HG02571 (cell line): Measurements from ENCODE around the gene MCUR1.
"Not testable (repeated sequence)": the region's sequence is repeated elsewhere in the genome, so short reads cannot be mapped to it uniquely, and the experiment has no call there.

ENCODE experiments used
- ATAC-seq: cut with Tn5 transposase; IDR thresholded peaks from one replicate; pipeline ENCODE4 v1.9.1; 2021; ENCODE audit warnings: mild to moderate bottlenecking, moderate library complexity; ENCODE audit not compliant: unreplicated experiment

The MCUR1 gene, protein sequence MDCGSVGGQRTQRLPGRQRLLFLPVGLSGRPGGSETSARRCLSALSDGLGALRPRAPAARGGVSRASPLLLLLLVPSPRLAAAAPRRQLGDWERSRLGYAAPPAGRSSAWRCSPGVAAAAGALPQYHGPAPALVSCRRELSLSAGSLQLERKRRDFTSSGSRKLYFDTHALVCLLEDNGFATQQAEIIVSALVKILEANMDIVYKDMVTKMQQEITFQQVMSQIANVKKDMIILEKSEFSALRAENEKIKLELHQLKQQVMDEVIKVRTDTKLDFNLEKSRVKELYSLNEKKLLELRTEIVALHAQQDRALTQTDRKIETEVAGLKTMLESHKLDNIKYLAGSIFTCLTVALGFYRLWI

GRCh38 chr6:13814176-13814937 is at the start of gene MCUR1:
Gene MCUR1 (minus strand): TSS chr6:13814557. CDS start chr6:13814429, 128 bp downstream.
- ATAC-seq, result peak; percentile 74

DNA sequence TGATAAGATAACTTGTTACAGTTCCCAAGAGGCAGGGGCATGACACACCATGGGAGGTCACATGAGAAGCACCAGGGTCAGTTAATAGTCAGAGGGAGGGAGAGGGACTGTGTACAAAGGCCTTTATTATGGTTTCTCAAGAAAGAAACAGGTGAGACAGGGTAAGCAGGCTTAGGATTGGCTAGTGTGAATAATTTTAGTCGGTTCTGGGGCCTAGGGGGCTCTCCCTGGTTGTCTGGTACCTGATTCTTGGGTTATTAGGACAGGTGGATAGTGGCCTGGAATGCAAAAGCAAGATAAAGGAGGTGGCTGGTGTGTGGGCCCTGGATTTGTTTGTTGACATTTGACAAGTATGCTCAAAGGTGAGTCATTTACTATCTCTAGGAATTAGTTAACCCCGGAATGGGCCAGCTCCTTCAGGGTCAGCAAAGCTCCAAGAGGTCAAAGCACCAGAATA is 49.4 kb upstream of the MCUR1 start:
- ATAC-seq, result no peak

DNA sequence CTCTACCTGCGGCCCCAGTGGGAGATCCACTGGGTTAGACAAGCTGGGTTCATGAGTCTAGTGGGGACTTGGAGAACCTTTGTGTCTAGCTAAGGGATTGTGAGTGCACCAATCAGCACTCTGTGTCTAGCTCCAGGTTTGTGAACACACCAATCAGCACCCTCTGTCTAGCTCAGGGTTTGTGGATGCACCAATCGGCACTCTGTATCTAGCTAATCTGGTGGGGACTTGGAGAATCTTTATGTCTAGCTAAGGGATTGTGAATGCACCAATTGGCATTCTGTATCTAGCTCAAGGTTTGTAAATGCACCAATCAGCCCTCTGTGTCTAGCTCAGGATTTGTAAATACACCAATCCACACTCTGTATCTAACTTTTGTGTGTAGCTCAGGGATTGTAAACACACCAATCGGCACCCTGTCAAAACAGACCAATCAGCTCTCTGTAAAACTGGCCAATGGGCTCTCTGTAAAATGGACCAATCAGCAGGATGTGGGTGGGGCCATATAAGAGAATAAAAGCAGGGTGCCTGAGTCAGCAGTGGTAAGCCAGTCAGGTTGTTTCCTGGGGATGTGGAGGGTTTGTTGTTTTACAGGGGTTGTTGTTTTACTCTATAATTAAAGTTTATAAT is 46.3 kb upstream of the MCUR1 start:
- not testable (repeated sequence) for ATAC-seq

DNA sequence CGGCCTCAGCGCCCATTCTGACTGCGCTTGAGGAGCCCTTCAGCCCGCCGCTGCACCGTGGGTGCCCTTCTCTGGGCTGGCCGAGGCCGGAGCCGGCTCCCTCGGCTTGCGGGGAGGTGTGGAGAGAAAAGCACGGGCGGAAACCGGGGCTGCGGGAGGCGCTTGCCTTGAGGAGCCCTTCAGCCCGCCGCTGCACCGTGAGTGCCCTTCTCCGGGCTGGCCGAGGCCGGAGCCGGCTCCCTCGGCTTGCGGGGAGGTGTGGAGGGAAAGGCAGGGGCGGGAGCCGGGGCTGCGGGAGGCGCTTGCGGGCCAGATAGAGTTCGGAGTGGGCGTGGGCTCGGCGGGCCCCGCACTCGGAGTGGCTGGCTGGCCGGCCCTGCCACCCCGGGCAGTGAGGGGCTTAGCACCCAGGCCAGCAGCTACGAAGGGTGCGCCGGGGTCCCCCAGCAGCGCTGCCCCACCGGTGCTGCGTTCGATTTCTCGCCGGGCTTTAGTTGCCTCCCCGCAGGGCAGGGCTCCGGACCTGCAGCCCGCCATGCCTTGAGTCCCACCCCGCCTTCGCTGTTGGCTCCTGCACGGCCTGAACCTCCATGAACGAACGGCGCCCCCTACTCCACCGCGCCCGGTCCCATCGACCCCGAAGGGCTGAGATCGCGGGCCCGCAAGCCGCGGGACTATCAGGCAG is 45.7 kb upstream of the MCUR1 start:
- ATAC-seq, result no peak

DNA sequence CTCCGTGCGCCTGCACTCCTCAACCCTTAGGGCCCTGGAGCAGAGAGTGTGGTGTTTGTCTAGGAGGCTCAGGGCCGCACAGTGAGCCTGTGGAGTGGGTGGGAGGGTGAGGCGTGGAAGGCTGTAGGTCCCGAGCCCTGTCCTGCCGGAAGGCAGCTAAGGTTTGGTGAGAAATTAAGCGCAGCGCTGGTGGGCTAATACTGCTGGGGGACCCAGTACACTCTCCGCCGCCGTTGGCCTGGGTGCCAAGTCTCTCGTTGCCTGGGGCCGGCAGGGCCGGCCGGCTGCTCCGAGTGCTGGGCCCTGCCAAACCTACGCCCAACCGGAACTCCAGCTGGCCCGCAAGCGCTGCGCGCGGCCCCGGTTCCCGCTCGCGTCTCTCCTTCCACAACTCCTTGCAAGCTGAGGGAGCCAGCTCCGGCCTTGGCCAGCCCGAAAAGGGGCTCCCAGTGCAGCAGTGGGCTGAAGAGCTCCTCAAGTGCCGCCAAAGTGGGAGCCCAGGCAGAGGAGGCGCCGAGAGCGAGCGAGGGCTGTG is 40.4 kb upstream of the MCUR1 start:
- ATAC-seq, result no peak

DNA sequence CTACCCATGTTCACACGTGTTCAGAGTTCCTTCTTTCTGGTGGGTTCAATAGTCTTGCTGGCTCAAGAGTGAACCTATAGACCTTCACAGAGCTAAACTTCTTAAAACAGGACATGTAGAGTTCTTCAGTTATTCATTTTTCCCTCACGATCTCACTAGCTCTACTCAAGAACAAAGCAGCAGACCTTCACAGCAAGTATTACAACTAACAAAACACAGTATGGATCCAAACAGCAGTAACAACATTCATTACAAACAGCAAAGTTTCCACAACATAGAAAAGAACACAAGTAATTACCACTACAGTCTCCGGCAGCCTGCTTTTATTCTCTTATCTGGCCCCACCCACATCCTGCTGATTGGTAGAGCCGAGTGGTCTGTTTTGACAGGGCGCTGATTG is 39.5 kb upstream of the MCUR1 start:
- no peak for ATAC-seq

DNA sequence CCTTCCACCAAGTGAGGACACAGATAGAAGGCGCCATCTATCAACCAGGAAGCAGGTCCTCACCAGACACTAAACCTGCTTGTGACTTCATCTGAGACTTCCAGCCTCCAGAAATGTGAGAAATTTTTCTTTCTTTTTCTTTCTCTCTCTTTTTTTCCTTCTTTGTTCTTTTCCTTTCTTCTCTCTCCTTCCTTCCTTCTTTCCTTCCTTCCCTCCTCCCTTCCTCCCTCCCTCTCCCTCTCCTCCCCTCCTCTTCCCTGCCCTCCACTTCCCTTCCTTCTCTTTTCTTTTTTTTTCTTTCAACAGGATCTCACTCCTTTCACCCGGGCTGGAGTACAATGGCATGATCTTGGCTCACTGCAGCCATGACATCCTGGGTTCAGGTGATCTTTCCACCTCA is 37.4 kb upstream of the MCUR1 start:
- no peak for ATAC-seq

DNA sequence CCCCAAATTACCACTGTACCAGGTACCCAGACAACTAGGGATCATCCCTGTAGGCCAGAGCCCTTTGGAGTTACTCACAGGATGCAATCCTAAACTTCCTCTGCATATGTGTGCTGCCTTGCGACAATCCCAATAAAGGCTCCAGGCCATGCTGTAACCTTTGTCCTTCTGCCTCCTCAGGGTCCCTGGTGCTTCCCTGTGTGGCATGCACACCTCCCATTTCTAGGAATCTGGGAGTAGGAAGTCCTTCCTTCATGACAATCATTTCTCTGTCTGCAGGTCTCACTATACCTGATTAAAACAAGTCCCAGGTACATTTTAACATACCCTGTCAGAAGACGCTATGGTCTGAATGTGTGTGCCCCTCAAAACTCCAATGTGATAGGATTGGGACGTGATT is 37.0 kb upstream of the MCUR1 start:
- no peak for ATAC-seq

DNA sequence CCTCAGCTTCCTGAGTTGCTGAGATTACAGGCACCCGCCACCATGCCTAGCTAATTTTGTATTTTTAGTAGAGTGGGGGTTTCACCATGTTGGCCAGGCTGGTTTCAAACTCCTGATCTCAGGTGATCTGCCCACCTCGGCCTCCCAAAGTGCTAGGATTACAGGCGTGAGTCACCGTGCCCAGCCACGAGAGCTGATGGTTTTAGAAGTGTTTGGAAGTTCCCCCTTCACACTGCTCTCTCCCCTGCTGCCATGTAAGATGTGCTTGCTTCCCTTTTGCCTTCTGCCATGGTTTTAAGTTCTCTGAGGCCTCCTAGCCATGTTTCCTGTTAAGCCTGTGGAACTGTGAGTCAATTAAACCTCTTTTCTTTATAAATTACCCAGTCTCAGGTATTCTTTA is 36.3 kb upstream of the MCUR1 start:
- not testable (repeated sequence) for ATAC-seq

- ATAC-seq, result no peak
Observed at GRCh38 chr6:13848522-13849150, 34.3 kb upstream of the MCUR1 start.

DNA sequence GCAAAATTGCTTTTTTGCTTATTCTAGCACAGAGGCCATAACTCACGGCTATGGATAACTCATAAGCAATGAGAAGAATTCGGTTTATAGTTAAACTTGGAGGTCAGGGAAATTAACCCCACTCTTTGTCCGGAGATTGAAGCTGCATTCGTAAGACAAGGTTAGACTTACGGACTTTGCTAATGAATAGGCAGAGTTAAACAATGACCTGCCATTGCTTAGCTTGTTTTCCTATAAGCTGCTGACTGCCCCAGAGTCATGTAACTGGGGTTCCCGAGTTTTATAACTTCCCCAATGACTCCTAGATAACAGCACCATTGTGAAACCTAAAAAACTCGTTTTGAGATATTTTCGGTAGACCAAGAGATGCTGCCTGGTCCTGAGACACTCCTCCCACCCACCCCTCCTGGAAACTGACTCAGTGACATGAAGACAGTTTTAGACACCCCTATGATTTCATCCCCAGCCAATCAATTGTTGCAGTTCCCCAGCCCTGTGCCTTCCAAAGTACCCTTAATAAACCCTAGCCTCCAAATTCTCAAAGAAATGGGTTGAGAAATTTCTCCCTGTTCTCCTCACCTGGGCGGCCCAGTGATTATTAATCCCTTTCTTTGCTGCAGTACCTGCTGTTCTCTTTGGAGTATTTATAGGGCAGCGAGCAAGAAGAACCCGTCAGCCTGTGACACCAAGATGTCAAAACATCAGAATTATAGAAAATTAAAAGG is 33.1 kb upstream of the MCUR1 start:
- ATAC-seq, result no peak

DNA sequence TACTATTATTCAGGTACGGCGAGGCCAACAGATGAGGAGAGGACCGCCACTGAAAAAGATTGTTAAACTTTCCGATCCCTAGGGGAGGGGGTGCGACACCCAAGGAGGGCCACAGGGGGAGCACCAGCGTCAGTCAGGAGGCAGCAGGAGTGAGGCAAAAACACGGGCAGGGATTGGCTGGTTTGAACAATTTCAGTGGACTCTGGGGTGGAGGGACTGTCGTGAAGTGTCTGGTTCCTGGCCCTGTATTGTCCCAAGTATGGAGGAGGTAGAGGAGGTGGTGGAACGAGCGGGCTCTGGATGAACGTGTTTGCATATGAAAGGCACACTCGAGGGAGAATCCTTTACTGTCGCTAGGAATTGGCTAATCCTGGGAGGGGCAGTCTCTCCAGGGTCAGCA is 32.5 kb upstream of the MCUR1 start:
- ATAC-seq, result no peak

DNA sequence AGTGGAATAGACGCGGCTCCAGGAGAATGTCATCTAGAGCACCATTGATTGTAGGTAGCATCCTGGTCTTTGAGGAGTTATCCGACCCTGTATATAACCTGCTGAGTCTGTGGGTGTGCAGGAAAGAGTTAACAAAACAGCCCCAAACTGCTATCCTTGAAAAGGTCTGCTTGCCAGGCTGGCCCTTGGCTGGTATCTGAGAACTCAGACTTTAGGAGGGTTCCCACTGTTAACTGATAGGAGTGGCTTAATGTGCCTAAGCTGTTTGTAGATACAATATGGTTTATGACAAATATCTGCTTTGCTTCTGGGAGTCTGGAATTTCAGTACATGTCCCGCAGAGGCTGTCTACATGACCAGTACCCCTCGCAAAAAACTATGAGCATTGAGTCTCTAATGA is 27.6 kb upstream of the MCUR1 start:
- no peak for ATAC-seq

- ATAC-seq, result no peak
Observed at GRCh38 chr6:13838616-13839015, 24.3 kb upstream of the MCUR1 start.

DNA sequence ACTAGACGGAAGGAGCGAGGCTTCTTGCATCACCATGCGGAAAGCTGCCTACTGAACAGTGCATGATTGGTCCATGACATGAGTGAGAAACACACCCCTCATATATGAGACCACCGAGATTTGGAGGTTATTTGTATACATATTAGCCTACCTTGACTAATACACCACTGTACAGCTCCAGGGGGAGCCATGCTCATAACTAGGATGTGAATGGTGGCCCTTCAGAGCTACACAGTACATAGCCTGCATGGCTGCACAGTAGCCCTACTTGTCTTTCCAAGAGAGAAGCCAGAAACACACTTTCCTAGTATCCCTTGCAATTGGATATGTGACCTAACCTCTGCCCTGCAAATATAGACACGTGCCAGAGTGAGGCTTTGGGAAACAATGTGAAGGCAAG is 21.8 kb upstream of the MCUR1 start:
- ATAC-seq, result no peak

- no peak for ATAC-seq
Observed at GRCh38 chr6:13834790-13835189, 20.4 kb upstream of the MCUR1 start.

DNA sequence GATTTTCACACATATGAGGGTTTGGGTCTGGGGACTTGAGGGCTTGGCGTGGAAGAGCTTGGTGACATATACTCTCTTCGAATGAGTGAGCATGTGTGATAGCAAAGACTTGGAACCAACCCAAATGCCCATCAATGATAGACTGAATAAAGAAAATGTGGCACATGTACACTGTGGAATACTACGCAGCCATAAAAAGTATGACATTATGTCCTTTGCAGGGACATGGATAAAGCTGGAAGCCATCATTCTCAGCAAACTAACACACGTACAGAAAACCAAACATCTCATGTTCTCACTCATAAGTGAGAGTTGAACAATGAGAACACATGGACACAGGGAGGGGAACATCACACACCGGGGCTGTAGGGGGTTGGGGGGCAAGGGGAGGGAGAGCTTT is 19.7 kb upstream of the MCUR1 start:
- ATAC-seq, result not testable (repeated sequence)

- ATAC-seq, result no peak
Observed at GRCh38 chr6:13832778-13833177, 18.4 kb upstream of the MCUR1 start.

GRCh38 chr6:13831615-13832014 is 17.3 kb upstream of the MCUR1 start:
- ATAC-seq, result no peak

GRCh38 chr6:13830803-13831202 is 16.4 kb upstream of the MCUR1 start:
- ATAC-seq, result no peak
